SK-N-SH (cell line): ENCODE data around the gene EBF4.

Source experiments
- CHD2 ChIP-seq: fragments of 150-350 bp; IDR thresholded peaks from 2 replicates; pipeline ENCODE4 v1.6.1; 2018; ENCODE audit warnings: low read length; ENCODE audit not compliant: partially characterized antibody
- ELF1 ChIP-seq: IDR thresholded peaks from 2 replicates; pipeline ENCODE4 v1.4.0; 2012
- JUND ChIP-seq: IDR thresholded peaks from 2 replicates; pipeline ENCODE4 v1.4.0; 2012
- SMC3 ChIP-seq: IDR thresholded peaks from 2 replicates; pipeline ENCODE4 v1.6.1; 2012; ENCODE audit warnings: low read depth, low read length, improper control_type of control experiment
- TF ChIP-seq, protein P1 (sequence below): fragments of 200-600 bp; sonication (generic); IDR thresholded peaks from 2 replicates; pipeline ENCODE4 v1.6.1; 2017; ENCODE audit warnings: antibody characterized with exemption, mild to moderate bottlenecking, moderate library complexity
- TF ChIP-seq, protein P2 (sequence below): IDR thresholded peaks from 2 replicates; pipeline ENCODE4 v1.6.1; 2012; ENCODE audit warnings: mild to moderate bottlenecking, low read depth, low read length, moderate library complexity

DNA sequence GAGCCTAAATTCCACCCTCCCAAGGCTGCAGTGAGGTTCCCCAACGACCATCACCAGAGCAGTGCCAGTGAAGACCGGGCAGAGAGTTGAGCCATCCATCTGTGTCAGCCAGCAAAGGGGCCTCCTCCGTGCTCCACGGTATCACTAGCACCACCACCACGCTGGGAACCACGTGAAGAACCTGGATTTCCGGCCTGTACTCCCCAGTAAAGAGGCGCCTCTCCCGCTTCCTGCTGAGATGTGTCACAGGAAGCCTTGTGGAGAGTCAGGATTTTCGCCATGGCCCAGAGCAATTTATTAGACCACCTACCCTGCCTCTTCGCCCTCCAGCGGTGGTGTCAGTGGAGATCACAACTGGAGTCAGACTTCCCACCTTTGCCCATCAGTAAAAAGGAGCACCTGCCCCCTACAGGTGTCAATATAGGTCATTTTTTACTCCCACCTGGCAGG, 79.1 kb downstream of the EBF4 start:
- TF ChIP-seq JUND (no peak), ELF1 (no peak), SMC3 (no peak), CHD2 (no peak)
- TF ChIP-seq, protein P1, sequence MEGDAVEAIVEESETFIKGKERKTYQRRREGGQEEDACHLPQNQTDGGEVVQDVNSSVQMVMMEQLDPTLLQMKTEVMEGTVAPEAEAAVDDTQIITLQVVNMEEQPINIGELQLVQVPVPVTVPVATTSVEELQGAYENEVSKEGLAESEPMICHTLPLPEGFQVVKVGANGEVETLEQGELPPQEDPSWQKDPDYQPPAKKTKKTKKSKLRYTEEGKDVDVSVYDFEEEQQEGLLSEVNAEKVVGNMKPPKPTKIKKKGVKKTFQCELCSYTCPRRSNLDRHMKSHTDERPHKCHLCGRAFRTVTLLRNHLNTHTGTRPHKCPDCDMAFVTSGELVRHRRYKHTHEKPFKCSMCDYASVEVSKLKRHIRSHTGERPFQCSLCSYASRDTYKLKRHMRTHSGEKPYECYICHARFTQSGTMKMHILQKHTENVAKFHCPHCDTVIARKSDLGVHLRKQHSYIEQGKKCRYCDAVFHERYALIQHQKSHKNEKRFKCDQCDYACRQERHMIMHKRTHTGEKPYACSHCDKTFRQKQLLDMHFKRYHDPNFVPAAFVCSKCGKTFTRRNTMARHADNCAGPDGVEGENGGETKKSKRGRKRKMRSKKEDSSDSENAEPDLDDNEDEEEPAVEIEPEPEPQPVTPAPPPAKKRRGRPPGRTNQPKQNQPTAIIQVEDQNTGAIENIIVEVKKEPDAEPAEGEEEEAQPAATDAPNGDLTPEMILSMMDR = no peak
- TF ChIP-seq, protein P2, sequence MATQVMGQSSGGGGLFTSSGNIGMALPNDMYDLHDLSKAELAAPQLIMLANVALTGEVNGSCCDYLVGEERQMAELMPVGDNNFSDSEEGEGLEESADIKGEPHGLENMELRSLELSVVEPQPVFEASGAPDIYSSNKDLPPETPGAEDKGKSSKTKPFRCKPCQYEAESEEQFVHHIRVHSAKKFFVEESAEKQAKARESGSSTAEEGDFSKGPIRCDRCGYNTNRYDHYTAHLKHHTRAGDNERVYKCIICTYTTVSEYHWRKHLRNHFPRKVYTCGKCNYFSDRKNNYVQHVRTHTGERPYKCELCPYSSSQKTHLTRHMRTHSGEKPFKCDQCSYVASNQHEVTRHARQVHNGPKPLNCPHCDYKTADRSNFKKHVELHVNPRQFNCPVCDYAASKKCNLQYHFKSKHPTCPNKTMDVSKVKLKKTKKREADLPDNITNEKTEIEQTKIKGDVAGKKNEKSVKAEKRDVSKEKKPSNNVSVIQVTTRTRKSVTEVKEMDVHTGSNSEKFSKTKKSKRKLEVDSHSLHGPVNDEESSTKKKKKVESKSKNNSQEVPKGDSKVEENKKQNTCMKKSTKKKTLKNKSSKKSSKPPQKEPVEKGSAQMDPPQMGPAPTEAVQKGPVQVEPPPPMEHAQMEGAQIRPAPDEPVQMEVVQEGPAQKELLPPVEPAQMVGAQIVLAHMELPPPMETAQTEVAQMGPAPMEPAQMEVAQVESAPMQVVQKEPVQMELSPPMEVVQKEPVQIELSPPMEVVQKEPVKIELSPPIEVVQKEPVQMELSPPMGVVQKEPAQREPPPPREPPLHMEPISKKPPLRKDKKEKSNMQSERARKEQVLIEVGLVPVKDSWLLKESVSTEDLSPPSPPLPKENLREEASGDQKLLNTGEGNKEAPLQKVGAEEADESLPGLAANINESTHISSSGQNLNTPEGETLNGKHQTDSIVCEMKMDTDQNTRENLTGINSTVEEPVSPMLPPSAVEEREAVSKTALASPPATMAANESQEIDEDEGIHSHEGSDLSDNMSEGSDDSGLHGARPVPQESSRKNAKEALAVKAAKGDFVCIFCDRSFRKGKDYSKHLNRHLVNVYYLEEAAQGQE = no peak
